Left cardiac atrium (tissue), 4 donors: ENCODE data around the gene AGBL1. TPM values are rescaled to one million over a fixed set of nuclear protein-coding genes. Genes with fewer than 3 reads are reported as not detected.

ENCODE experiments used
- ATAC-seq, 2 donors: fragments of 200-7000 bp; cut with Tn5 transposase; one replicate each; pipeline ENCODE4 v1.9.1; 2020; ENCODE audit warnings: mild to moderate bottlenecking in 2 of 2, moderate library complexity in 2 of 2
- DNase-seq: peaks from one replicate; pipeline ENCODE4 v3.0.0-alpha.2; 2020
- intact Hi-C, 2 donors: fragments of 100-400 bp; cut with DNase I; formaldehyde crosslinking; loops; one replicate each; pipeline versions ENCODE4 v1.14.1 to v1.15.1; 2022 to 2023
- total RNA-seq, 2 donors: library from RNA; stranded (reverse); fragmentation: NEBNext Ultra II Directional; extraction: Animal tissue kit (Norgen Biotek cat#: 25700); gene quantifications; one replicate each; pipeline ENCODE4 v1.2.1, GENCODE V29; 2021
- donor health status: DM: no; HTN: yes; CAD: no.
- donor health status: DM: no; HTN: yes; CAD: no; lungs with severe emphysema.
- donor health status: DM: yes; HTN: yes; CAD: no.
- donor health status: Dilated cardiomyopathy.

The AGBL1 gene
- total RNA-seq, 2 donors from 2014 or later, result 0.05 TPM; not detected in 1

- intact Hi-C loops, result no loop called here
- ATAC-seq (no peak), DNase-seq (no peak)
These were observed 826.1 kb downstream of the AGBL1 start for GRCh38 chr15:86905625-86906256.

GRCh38 chr15:86906376-86906775 is 826.7 kb downstream of the AGBL1 start:
- no peak for DNase-seq
- intact Hi-C loops, result no loop called here
- ATAC-seq, result no peak

DNA sequence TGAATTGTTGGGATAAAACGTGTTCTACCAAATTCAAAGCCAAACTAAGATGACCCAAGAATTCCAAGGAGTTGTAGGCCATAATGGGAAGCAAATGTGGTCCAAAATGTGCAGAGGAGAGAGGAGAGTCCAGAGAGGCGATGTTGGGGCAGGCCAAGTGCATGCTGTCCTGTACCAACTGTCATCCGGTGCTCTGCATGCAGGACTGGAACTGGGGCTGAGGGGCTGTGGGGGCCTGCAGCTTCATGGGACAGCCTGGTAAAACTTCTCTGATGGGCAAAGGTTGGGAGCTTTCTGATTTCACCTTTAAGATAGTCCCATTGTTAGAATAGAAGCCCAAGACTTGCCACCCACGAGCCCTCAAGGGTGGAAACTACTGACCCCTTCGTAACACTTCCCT is 831.4 kb downstream of the AGBL1 start:
- intact Hi-C loops, result no loop called here
- DNase-seq, result no peak
- ATAC-seq, result no peak

DNA sequence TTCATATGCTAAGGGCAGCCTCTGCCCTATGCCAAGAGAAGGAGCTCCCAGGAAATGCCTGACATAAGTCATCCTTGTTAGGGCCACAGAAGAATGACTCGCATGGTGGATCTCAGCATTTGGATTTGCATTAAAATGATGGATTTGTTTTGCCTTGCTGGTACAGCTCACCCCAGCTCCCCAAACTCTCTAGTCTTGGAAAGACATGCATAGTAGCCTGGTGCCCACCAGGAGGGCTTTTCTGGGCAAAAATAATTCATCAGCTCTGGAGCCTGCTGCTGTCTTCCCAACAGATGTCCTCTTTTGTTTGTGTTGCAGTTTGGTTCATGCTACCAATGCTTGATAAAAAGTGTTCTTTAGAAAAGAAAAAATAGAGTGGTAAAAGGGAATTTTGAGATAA is 833.0 kb downstream of the AGBL1 start:
- intact Hi-C loops, result no loop called here
- DNase-seq (no peak), ATAC-seq (no peak)

- ATAC-seq, result peak; percentile 67 to 85
- intact Hi-C loops, result loop anchor here in 1 of 2 donors (5.0 kb wide), 1 partner anchor 1331 kb away; no protein-coding TSS in a partner anchor
- DNase-seq, result no peak
These were observed 836.2 kb downstream of the AGBL1 start for GRCh38 chr15:86915811-86916331.

DNA sequence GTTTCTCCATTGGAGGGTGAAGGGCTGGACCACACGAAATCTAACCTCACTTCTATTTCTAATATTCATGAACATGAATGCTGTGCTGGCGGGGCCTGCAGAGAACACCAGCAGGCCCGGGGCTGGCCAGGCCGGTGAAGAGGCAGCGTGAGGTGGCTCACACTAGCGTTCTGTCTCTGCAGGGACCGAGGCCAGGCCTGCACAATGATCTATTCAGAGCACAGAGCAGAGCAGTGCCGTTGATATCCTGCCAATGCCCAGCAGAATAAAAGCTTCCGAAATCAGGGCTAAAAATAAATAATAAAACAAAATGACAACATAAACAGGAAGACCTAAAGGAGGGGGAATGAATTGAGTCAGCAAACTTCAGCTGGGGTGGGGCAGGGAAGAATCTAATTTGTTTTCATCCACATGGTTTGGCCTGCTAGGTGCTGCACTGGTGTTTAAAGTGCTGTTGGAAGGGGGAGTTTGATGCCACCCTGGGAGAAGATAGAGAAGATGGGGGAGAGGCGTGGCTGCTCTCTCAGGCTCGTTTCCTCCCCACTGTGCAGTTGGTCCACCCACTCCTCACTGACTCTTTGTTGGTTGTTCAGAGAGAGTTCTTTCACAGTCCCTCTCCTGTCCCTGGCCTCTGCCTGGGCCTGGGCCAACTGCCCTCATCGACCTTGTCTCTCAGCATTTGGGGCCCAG is 837.1 kb downstream of the AGBL1 start:
- DNase-seq, result peak; percentile 34
- ATAC-seq, result peak; percentile 75 to 82
- intact Hi-C loops, result loop anchor here in 1 of 2 donors (5.0 kb wide), 1 partner anchor 1330 kb away; no protein-coding TSS in a partner anchor

- intact Hi-C loops, result loop anchor here in 1 of 2 donors (5.0 kb wide), 1 partner anchor 1330 kb away; no protein-coding TSS in a partner anchor
- DNase-seq, result no peak
- ATAC-seq, result no peak
These were observed 837.6 kb downstream of the AGBL1 start for GRCh38 chr15:86917361-86917671.

DNA sequence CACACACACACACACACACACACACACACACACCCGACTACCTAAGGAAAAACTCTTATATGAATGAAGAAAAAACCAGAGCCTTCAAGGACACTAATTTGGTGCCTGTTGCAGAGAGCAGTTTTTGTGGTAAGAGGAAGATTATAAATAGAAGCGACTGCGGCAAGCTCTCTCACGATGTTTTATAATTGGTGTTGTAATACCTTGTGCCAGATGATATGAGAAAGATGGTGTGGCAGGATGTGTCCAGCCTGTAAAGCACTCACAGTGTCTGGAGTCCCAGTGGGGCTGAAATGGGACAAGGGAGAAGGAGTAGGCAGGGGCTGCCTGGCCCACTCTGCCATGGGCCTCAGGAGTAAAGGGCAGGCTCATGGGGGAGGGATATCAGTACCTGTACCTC is 839.9 kb downstream of the AGBL1 start:
- intact Hi-C loops, result loop anchor here in 1 of 2 donors (5.0 kb wide), 1 partner anchor 1328 kb away; no protein-coding TSS in a partner anchor
- peak; percentile 27 to 30 for ATAC-seq
- no peak for DNase-seq

GRCh38 chr15:86929461-86929860 is 849.8 kb downstream of the AGBL1 start:
- intact Hi-C loops, result no loop called here
- ATAC-seq (no peak), DNase-seq (no peak)

DNA sequence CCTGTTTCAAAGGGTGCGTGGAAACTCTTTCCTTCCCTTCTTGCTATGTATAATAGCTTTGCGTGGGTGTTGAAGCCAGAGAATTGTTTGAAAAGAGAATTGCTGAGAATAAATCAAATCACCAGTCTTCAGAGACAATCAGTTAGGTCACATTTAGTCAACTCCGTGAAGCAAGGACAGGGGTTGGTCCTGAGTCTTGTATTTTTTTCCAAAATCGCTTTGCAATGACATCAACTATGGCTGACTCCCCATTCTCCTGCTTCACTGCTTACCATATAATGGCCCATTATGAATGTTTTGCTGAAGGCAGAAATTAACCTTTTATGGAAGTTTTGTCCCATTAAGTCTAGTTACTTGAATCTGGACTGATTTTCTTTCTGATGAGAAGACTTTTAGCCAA is 852.8 kb downstream of the AGBL1 start:
- intact Hi-C loops, result no loop called here
- ATAC-seq (no peak), DNase-seq (no peak)

- intact Hi-C loops, result no loop called here
- ATAC-seq, result no peak
- DNase-seq, result no peak
These were observed 856.2 kb downstream of the AGBL1 start for GRCh38 chr15:86935841-86936240.

DNA sequence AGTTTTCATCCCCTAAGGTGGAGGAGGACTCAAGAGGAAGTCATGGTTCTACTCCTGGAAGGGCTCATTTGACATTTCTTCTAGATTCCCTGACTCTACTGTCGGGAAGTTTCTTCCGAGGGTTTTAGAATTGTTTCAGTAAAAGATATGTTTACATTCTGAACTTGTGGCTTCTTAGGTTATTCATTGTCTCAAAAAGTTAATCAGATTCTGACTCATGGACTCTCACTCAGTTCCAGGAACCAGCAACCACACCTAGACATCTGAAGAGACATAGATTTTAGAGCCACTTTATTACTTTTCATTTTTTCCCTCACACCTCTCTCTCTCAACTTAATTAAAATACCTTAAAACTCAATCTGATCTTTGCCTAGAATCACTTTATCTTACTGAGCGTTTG is 862.6 kb downstream of the AGBL1 start:
- intact Hi-C loops, result no loop called here
- DNase-seq (no peak), ATAC-seq (no peak)

DNA sequence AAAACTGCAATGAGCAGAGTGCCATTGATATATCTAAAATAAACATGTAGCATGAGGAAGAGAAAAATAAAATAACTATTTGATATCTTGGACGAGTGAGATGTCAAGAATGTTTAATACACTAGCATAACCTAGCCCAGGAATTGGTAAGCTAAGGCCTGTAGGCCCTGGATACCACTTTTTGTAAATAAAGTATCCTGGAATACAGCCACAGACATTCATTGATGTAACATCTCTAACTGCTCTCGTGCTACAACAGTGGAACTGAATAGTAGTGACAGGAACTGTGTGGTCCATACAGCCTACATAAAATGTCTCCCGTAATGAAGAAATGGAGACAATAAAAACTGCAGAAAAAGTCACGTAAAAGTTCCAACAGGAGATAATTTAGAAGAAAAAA is 869.0 kb downstream of the AGBL1 start:
- DNase-seq (no peak), ATAC-seq (no peak)
- intact Hi-C loops, result no loop called here

- no peak for ATAC-seq
- intact Hi-C loops, result no loop called here
These were observed 879.6 kb downstream of the AGBL1 start for GRCh38 chr15:86959254-86959653.

GRCh38 chr15:86961669-86962068 is 882.0 kb downstream of the AGBL1 start:
- DNase-seq, result no peak
- ATAC-seq, result no peak
- intact Hi-C loops, result no loop called here

More at GRCh38 chr15:86959254-86959653, 879.6 kb downstream of the AGBL1 start:
- DNase-seq, result no peak

GRCh38 chr15:86964271-86964670 is 884.6 kb downstream of the AGBL1 start:
- no peak for DNase-seq
- intact Hi-C loops, result no loop called here
- no peak for ATAC-seq

- intact Hi-C loops, result no loop called here
- DNase-seq, result no peak
- no peak for ATAC-seq
These were observed 888.6 kb downstream of the AGBL1 start for GRCh38 chr15:86968244-86968643.

DNA sequence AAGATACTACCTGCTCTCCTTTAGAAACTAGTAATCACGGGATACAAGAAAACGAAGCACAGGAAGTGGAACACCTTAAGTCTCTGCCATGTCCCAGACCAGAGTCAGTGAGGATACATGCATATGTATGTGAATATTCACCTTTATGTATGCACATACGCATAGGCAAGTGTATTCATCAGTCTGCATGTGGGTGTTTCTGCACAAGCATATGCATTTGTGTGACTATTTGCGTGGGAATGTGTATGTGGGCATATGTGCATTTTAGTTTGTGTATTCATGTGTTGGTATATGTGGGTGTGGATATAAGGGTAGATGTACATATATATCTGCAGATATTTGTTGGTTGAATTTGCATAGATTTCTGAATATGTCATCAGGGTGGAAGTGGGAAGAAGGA is 889.7 kb downstream of the AGBL1 start:
- DNase-seq (no peak), ATAC-seq (no peak)
- intact Hi-C loops, result no loop called here

DNA sequence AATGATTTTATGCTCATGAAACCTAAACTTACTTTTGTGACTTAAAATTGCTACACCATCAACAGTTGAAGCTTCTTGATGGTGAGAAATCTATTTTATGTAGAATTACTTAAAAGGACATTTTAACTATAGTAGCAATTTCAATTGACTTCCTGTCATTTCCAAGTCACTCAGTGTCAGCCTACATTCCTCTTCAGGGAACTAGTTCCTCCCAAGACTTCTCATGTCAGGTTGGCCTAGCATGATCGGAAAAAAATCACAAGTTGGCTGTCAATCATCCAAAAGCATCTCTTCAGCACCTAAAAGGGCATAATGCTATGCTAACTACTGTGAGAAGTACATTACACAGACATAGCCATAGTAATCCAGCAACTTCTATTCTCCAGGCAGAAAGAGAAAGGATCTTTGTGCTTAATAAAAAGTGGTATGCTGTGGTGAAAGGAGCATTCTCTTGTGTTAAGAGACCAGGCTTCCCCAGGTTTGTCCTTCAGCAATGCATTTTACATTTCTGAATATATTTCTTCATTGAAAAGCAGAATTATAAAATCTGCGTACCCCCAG is 893.7 kb downstream of the AGBL1 start:
- ATAC-seq, result no peak

DNA sequence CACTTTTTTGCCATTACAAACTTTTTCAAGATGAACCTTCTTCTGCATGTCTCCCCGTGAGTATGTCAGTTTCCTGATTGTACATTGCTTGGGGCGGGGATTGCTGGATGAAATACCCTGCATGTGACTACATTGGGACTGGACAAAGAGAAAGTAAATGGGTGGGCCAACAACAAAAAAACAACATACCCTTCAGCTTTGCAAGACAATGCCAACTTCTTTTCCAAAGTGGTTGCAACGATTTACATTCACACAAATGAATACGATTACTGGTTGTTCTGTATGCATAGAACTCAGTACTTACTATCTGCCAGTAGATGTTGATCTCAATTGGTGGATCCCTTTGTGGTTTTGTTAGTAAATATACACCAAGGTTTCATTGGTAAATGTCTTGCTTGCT is 908.4 kb downstream of the AGBL1 start:
- intact Hi-C loops, result no loop called here
- ATAC-seq (no peak), DNase-seq (no peak)

More for the DNA sequence above, 893.7 kb downstream of the AGBL1 start:
- no peak for DNase-seq
- intact Hi-C loops, result no loop called here
